Right lung (tissue), 5 donors: ENCODE results near the gene DUSP6. TPM values are rescaled to one million over a fixed set of nuclear protein-coding genes. Genes with fewer than 3 reads are reported as not detected.

Experiments
- DNase-seq, 2 donors: peaks; one replicate each; pipeline ENCODE4 v3.0.0-alpha.2; 2013
- polyA plus RNA-seq, 5 donors: library from polyadenylated mRNA; unstranded; fragments of 120-200 nt; gene quantifications; one replicate each; pipeline versions ENCODE4 v1.2.1 to v1.2.3, GENCODE V29; 2013; ENCODE audit warnings: inconsistent platforms in 1 of 5, low replicate concordance in 1 of 5; ENCODE audit not compliant: insufficient read length in 5 of 5, insufficient read depth in 1 of 5

Gene DUSP6
- polyA plus RNA-seq, 5 donors = 185 to 257 (median 233) TPM

GRCh38 chr12:89306827-89307473, 45.4 kb downstream of the DUSP6 start:
- no peak for DNase-seq

GRCh38 chr12:89305373-89305772, 46.9 kb downstream of the DUSP6 start:
- no peak for DNase-seq

GRCh38 chr12:89299931-89300330, 52.4 kb downstream of the DUSP6 start:
- no peak for DNase-seq

- no peak for DNase-seq
Observed at GRCh38 chr12:89299417-89299816, 52.9 kb downstream of the DUSP6 start.

Other genes with a start within 250 kb of the DUSP6 start
- gene GALNT4, start 172.3 kb upstream of the DUSP6 start, polyA plus RNA-seq = 1 to 10 TPM; 5.9 to 9.9 (median 9.3) TPM
- 10 to 100 TPM; 15.9 to 29.6 (median 26.5) TPM for gene POC1B, start 173.5 kb upstream of the DUSP6 start, polyA plus RNA-seq